H1 (cell line): Measurements from ENCODE around the gene TGM1. TPM values are rescaled to one million over a fixed set of nuclear protein-coding genes. Genes with fewer than 3 reads are reported as not detected.

Experiments used
- CTCF ChIA-PET: fragments of 300-600 bp; sonication (Branson Sonifier 250); formaldehyde crosslinking; loops from one replicate; lab custom pipeline; 2021; ENCODE audit not compliant: partially characterized antibody; lab: Charles Lee
- POLR2A ChIA-PET: fragments of 300-600 bp; sonication (Branson Sonifier 250); formaldehyde crosslinking; loops from one replicate; lab custom pipeline; 2021; ENCODE audit warnings: inconsistent platforms; ENCODE audit not compliant: partially characterized antibody; lab: Charles Lee
- DNase-seq, 2 experiments: peaks; one replicate each; pipeline versions ENCODE4 v3.0.0 to v3.0.0-alpha.2; 2010 to 2022; ENCODE audit warnings: low spot score in 2 of 2, low read depth in 1 of 2, mixed read lengths in 1 of 2
- FAIRE-seq: peaks from 2 replicates; lab custom pipeline; 2011; peaks lifted over from hg19 to GRCh38; lab: Jason Lieb, UNC
- H2AFZ ChIP-seq: 2 replicates; pipeline ENCODE4 v1.8.1; 2012; ENCODE audit warnings: low read length, inconsistent platforms
- H2AK5ac ChIP-seq: 2 replicates; pipeline ENCODE4 v1.6.1; 2013; ENCODE audit warnings: low read depth, low read length
- H2BK120ac ChIP-seq: replicated peaks from 2 replicates; pipeline ENCODE3; 2013; ENCODE audit warnings: low read depth, low read length, inconsistent platforms
- H2BK12ac ChIP-seq: 2 replicates; pipeline ENCODE4 v1.6.1; 2013; ENCODE audit warnings: low read depth, low read length
- H2BK15ac ChIP-seq: 2 replicates; pipeline ENCODE4 v1.6.1; 2013; ENCODE audit warnings: low read length
- H2BK20ac ChIP-seq: 2 replicates; pipeline ENCODE4 v1.6.1; 2013; ENCODE audit warnings: low read length
- H2BK5ac ChIP-seq: 2 replicates; pipeline ENCODE4 v1.6.1; 2013; ENCODE audit warnings: low read depth, low read length
- H3K14ac ChIP-seq: 2 replicates; pipeline ENCODE4 v1.6.1; 2013; ENCODE audit warnings: inconsistent platforms; ENCODE audit not compliant: insufficient read length
- H3K18ac ChIP-seq: 2 replicates; pipeline ENCODE4 v1.6.1; 2013; ENCODE audit warnings: low read length; ENCODE audit errors: extremely low read depth
- H3K23ac ChIP-seq: 2 replicates; pipeline ENCODE4 v1.6.1; 2013; ENCODE audit warnings: inconsistent platforms; ENCODE audit not compliant: insufficient read length
- H3K23me2 ChIP-seq: 2 replicates; pipeline ENCODE4 v1.6.1; 2013; ENCODE audit warnings: low read depth, low read length
- H3K27ac ChIP-seq: 2 replicates; pipeline ENCODE4 v1.6.1; 2011; ENCODE audit warnings: low read depth, low read length, inconsistent platforms
- H3K27me3 ChIP-seq, 4 experiments: replicated peaks in 1 of 4; 1 replicate in 1 of 4; 2 replicates in 3 of 4; pipeline versions ENCODE4 v1.6.1 to v1.8.1; 2011 to 2013; ENCODE audit warnings: low read length in 3 of 4, mild to moderate bottlenecking in 3 of 4, inconsistent platforms in 2 of 4, mixed read lengths in 2 of 4, moderate library complexity in 1 of 4; ENCODE audit not compliant: control insufficient read depth in 3 of 4, insufficient read depth in 3 of 4; ENCODE audit errors: extremely low read depth in 1 of 4
- H3K36me3 ChIP-seq, 4 experiments: 2 replicates each; pipeline versions ENCODE4 v1.6.1 to v1.8.1; 2011 to 2013; ENCODE audit warnings: mild to moderate bottlenecking in 4 of 4, low read length in 3 of 4, moderate library complexity in 2 of 4, control low read depth in 1 of 4, inconsistent platforms in 1 of 4; ENCODE audit not compliant: insufficient read depth in 4 of 4, control insufficient read depth in 2 of 4
- H3K4ac ChIP-seq: replicated peaks from 2 replicates; pipeline ENCODE3; 2013; ENCODE audit warnings: low read length, low read depth, mixed read lengths, inconsistent platforms; ENCODE audit not compliant: insufficient read length
- H3K4me1 ChIP-seq, 4 experiments: replicated peaks in 1 of 4; 1 replicate in 1 of 4; 2 replicates in 3 of 4; pipeline versions ENCODE4 v1.6.1 to v1.8.1; 2011 to 2013; ENCODE audit warnings: low read length in 3 of 4, inconsistent platforms in 2 of 4, mixed read lengths in 1 of 4; ENCODE audit not compliant: insufficient read depth in 4 of 4, control insufficient read depth in 3 of 4
- H3K4me2 ChIP-seq, 2 experiments: 2 replicates each; pipeline versions ENCODE4 v1.6.1 to v1.8.1; 2011 to 2013; ENCODE audit warnings: low read depth in 2 of 2, low read length in 2 of 2, control low read depth in 1 of 2, inconsistent platforms in 1 of 2, mild to moderate bottlenecking in 1 of 2; ENCODE audit not compliant: insufficient read depth in 1 of 2
- H3K4me3 ChIP-seq, 4 experiments: fragments of 200-600, 300-600 bp in 1 of 4; sonication (generic), shearing (Covaris generic), sonication (Bioruptor Twin) in 1 of 4; 2 replicates each; pipeline versions ENCODE4 v1.5.1 to v1.8.1; 2011 to 2016; ENCODE audit warnings: low read length in 4 of 4, low read depth in 3 of 4, control low read depth in 2 of 4, inconsistent platforms in 2 of 4, mild to moderate bottlenecking in 2 of 4, mixed read lengths in 1 of 4, moderate library complexity in 1 of 4; ENCODE audit not compliant: insufficient read depth in 2 of 4; ENCODE audit errors: extremely low read depth in 1 of 4
- H3K56ac ChIP-seq: replicated peaks from 2 replicates; pipeline ENCODE3; 2013; ENCODE audit warnings: low read depth, mild to moderate bottlenecking, mixed read lengths, low read length, inconsistent platforms; ENCODE audit not compliant: insufficient read length
- H3K79me1 ChIP-seq: 2 replicates; pipeline ENCODE4 v1.6.1; 2013; ENCODE audit warnings: low read depth, low read length, control low read depth
- H3K79me2 ChIP-seq, 2 experiments: 2 replicates each; pipeline versions ENCODE4 v1.6.1 to v1.8.1; 2012 to 2013; ENCODE audit warnings: low read length in 2 of 2, mild to moderate bottlenecking in 2 of 2, inconsistent platforms in 1 of 2; ENCODE audit not compliant: insufficient read depth in 2 of 2, control insufficient read depth in 1 of 2
- H3K9ac ChIP-seq, 4 experiments: replicated peaks in 1 of 4; 1 replicate in 1 of 4; 2 replicates in 3 of 4; pipeline versions ENCODE4 v1.6.1 to v1.8.1; 2011 to 2013; ENCODE audit warnings: low read depth in 3 of 4, low read length in 3 of 4, control low read depth in 2 of 4, mild to moderate bottlenecking in 2 of 4, moderate library complexity in 2 of 4, inconsistent platforms in 1 of 4; ENCODE audit errors: extremely low read depth in 1 of 4
- H3K9me3 ChIP-seq, 2 experiments: 2 replicates each; pipeline versions ENCODE4 v1.6.1 to v1.8.1; 2012 to 2013; ENCODE audit warnings: mild to moderate bottlenecking in 2 of 2, moderate library complexity in 2 of 2, control low read depth in 1 of 2, inconsistent platforms in 1 of 2, low read depth in 1 of 2, low read length in 1 of 2, mixed read lengths in 1 of 2; ENCODE audit not compliant: insufficient read depth in 2 of 2
- H4K20me1 ChIP-seq, 2 experiments: replicated peaks in 1 of 2; 2 replicates each; pipeline versions ENCODE3 to v1.8.1; 2011 to 2013; ENCODE audit warnings: inconsistent platforms in 2 of 2, low read length in 2 of 2, mild to moderate bottlenecking in 1 of 2; ENCODE audit not compliant: insufficient read depth in 2 of 2, control insufficient read depth in 1 of 2
- H4K5ac ChIP-seq: 2 replicates; pipeline ENCODE4 v1.6.1; 2013; ENCODE audit warnings: low read length, low read depth, mixed read lengths, inconsistent platforms; ENCODE audit not compliant: insufficient read length
- H4K8ac ChIP-seq: 2 replicates; pipeline ENCODE4 v1.8.0; 2013; ENCODE audit warnings: mild to moderate bottlenecking, moderate library complexity, low read length, inconsistent platforms; ENCODE audit not compliant: insufficient read depth; ENCODE audit errors: extremely low read depth
- H4K91ac ChIP-seq: replicated peaks from 2 replicates; pipeline ENCODE3; 2013; ENCODE audit warnings: low read length, mixed read lengths, inconsistent platforms; ENCODE audit not compliant: insufficient read length
- ASH2L ChIP-seq: fragments of 200-600, 300-600 bp; sonication (generic); IDR thresholded peaks from one replicate; pipeline ENCODE4 v1.7.1; 2017; ENCODE audit warnings: low read length
- ATF3 ChIP-seq: IDR thresholded peaks from 2 replicates; pipeline ENCODE4 v1.6.1; 2011; ENCODE audit warnings: low read depth, mild to moderate bottlenecking, low read length; ENCODE audit not compliant: insufficient read depth
- EZH2 ChIP-seq: fragments of 200-600 bp; sonication (generic); IDR thresholded peaks from 2 replicates; pipeline ENCODE4 v1.7.1; 2012; ENCODE audit warnings: low read depth, mild to moderate bottlenecking, moderate library complexity, low read length, inconsistent platforms; ENCODE audit not compliant: severe bottlenecking
- FOSL1 ChIP-seq: IDR thresholded peaks from 2 replicates; pipeline ENCODE4 v1.6.1; 2011; ENCODE audit warnings: mild to moderate bottlenecking, low read depth, low read length, moderate library complexity; ENCODE audit not compliant: insufficient read depth
- KDM4A ChIP-seq: IDR thresholded peaks from one replicate; pipeline ENCODE4 v1.7.1; 2012; ENCODE audit warnings: low read depth, mild to moderate bottlenecking, moderate library complexity, low read length, inconsistent platforms; ENCODE audit not compliant: severe bottlenecking
- KDM5A ChIP-seq: fragments of 200-600 bp; IDR thresholded peaks from 2 replicates; pipeline ENCODE4 v1.7.1; 2012; ENCODE audit warnings: mild to moderate bottlenecking, low read length, inconsistent platforms, mixed read lengths
- SP4 ChIP-seq: IDR thresholded peaks from 2 replicates; pipeline ENCODE4 v1.6.1; 2012; ENCODE audit warnings: low read length, inconsistent platforms
- USF2 ChIP-seq: IDR thresholded peaks from 2 replicates; pipeline ENCODE4 v1.6.1; 2011; ENCODE audit warnings: low read length, improper control_type of control experiment
- WGBS, 2 experiments: shearing (Covaris generic) in 1 of 2; methylation state at CpG; one replicate each; pipeline versions ENCODE4 v1.1.6 to v1.1.7; 2013 to 2015; ENCODE audit warnings: low lambda C conversion rate in 2 of 2, mixed read lengths in 2 of 2, inconsistent platforms in 1 of 2, low coverage in 1 of 2, missing lambda C conversion rate in 1 of 2; ENCODE audit not compliant: insufficient replicate concordance in 2 of 2, insufficient coverage in 1 of 2, insufficient read length in 1 of 2; ENCODE audit errors: extremely low coverage in 1 of 2, missing lambda C conversion rate in 1 of 2; 5-methylcytosine and 5-hydroxymethylcytosine counted together
- polyA plus RNA-seq, 7 experiments: library from polyadenylated mRNA; depleted of rRNA in 3 of 7; stranded (reverse) in 5 of 7; unstranded in 2 of 7; fragments of >200 nt in 5 of 7; fragments of 200-250 nt in 2 of 7; gene quantifications; 1 replicate in 5 of 7; 2 replicates in 1 of 7; 4 replicates in 1 of 7; pipeline versions ENCODE4 v1.2.1 to v1.2.3, GENCODE V29; 2011 to 2013; ENCODE audit warnings: missing spikeins in 2 of 7, mixed read lengths in 2 of 7
- total RNA-seq: library from RNA; stranded (reverse); fragmentation: NEBNext Ultra II Directional; extraction: Animal tissue kit (Norgen Biotek cat#: 25700); gene quantifications from 2 replicates; pipeline ENCODE4 v1.2.1, GENCODE V29; 2021

Gene TGM1
- total and polyA plus RNA-seq, 2 of the 8 experiments (the other 6 are each of a cell fraction or from before 2014, with no cell fraction given) = 1.8 to 2.2 TPM

GRCh38 chr14:24286996-24287395 is 24.0 kb upstream of the TGM1 start:
- Histone ChIP-seq H3K14ac (no peak overlapping the region), H3K27me3 (no peaks in the 10 kb centered on the region), H4K91ac (no peak overlapping the region), H3K79me2 (no peaks in the 10 kb centered on the region), H3K23me2 (no peaks in the 10 kb centered on the region), H3K4me3 (no peak overlapping the region), H3K23ac (no peak overlapping the region), H2AK5ac (no peak overlapping the region), H3K4me2 (no peak overlapping the region), H3K9ac (no peak overlapping the region), H3K56ac (no peak overlapping the region), H3K79me1 (no peaks in the 10 kb centered on the region; the same call in 1 of the 2 replicates), H2AFZ (no peak overlapping the region), H2BK5ac (no peak overlapping the region), H3K27ac (no peak overlapping the region), H2BK15ac (no peak overlapping the region), H3K9me3 (no peaks in the 10 kb centered on the region), H2BK120ac (no peak overlapping the region), H3K36me3 (peaks cover 0 to 8% (median 0%) of the 10 kb centered on the region in 4 experiments; a peak in 1 of 8 replicates), H4K20me1 (peaks cover 0 to 3% of the 10 kb centered on the region in 2 experiments), H2BK20ac (no peak overlapping the region), H3K4me1 (no peaks in the 10 kb centered on the region), H3K18ac (no peak overlapping the region), H2BK12ac (no peak overlapping the region), H3K4ac (no peak overlapping the region), H4K5ac (no peak overlapping the region), H4K8ac (no peak overlapping the region)
- POLR2A ChIA-PET = interaction anchor here (1.0 to 1.8 kb wide), 6 partner anchors 13 to 49 kb away, joined by 3 to 4 read pairs (median 3); partner anchors contain the start of genes CIDEB, DHRS1, NOP9 and TINF2
- CTCF ChIA-PET = interaction anchor here (0.9 to 11.5 kb wide), 5 partner anchors 11 to 43 kb away, joined by 3 to 137 read pairs (median 44); partner anchors contain the start of genes CIDEB, DHRS1, LTB4R2 and NOP9
- 89% methylated on average over 5 of the region's 5 CpGs; no CpG with 5 or more reads in 1 of the 2 experiments for WGBS, 2 experiments
- no peak for FAIRE-seq
- DNase-seq = no peak
- TF ChIP-seq ASH2L = no peak
- TF ChIP-seq KDM4A = no peak
- no peak for TF ChIP-seq ATF3
- no peak for TF ChIP-seq EZH2
- TF ChIP-seq USF2 = no peak
- TF ChIP-seq FOSL1 = no peak
- no peak for TF ChIP-seq KDM5A
- no peak for TF ChIP-seq SP4
